GM18505 (cell line): ENCODE results near the gene SEMA5B.

ENCODE experiments used
- ATAC-seq: cut with Tn5 transposase; IDR thresholded peaks from one replicate; pipeline ENCODE4 v1.9.1; 2021; ENCODE audit not compliant: unreplicated experiment
- POLR2A ChIP-seq: IDR thresholded peaks from 4 replicates; pipeline ENCODE4 v1.6.1; 2011; ENCODE audit warnings: borderline replicate concordance; ENCODE audit not compliant: insufficient read depth, insufficient read length; ENCODE audit errors: extremely low read depth

Gene SEMA5B

DNA sequence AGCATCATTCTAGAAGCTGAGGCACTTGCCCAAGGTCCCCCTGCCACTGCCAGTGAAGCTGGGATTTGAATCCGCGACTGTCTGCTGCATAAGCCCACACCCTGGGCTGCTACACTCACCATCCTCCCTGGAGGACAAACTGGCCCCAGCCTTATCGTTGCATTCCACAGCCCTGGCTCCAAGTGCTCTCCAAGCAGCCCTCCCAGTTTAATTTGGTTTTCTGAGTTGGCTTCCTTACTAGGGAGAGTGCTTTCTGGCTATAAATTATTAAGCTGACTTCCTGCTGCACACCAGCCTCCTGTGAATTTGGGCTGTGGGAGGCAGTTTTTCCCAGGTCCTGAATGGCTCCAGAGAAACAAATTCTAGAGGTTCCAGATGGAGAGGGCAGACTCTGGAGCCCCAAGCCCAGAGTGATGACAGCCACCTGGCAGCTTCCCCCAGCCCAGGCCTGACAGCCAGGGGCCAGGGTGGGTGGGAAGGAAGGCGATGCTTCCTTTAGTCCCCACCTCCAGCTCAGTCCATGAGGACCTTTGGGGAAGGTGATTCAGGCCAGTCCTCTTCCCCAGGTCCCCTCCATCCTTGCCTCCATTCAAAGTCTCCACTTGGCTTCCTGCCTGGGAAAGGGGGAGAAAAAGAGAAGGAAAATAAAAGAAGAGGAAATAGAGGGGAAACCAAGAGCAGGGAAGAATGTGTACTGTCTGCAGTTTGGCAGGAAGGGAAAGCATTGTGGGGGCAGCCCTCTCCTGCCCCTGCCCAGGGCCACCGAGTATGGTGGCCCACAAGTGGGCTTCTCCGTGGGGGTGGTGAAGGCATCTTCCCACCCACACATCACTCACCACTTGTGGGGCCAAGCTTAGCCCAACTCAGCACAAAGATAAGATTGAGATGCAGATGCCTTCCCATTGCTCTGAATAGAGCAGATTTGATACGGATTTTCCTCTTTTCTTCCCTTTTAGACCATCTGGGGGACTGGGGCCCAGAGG lies 69.6 kb downstream of the SEMA5B start:
- no peak for TF ChIP-seq POLR2A
- no peak for ATAC-seq

DNA sequence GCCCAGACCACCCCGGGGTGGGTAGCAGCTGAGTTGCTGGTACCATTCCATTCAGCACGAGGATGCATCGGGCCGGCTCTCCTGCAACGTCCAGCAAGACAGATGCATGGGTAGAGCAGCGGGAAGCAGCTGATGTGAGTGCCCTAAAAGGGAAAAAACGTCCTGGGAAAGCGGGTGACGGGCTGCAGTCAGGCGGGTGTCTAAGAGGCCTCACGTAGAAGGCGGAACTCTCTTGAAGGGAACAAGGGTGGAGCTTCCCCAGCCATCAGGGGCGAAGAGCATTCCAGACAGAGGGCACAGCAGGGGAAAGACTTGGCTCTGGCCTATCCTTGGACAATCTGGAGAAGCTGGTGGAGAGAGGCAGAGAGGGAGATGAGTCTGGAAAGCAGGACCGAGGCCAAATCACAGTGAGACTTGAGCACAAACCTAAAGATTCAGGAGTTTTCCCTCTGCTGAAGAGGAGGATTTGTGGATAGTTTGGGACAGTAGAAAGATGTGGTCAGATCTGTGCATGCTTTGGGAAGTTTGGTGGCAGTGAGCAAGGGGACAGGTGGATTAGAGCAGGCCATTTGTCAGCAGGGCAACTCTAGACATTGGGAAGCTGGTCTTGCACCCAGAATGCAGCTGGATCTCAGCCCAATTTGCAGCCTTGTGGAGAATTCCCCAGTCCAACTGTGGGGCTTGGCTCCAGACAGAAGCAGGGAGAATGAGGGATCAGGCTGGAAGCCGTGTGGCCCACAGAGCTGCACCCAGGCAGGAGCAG lies 70.7 kb downstream of the SEMA5B start:
- no peak for ATAC-seq
- no peak for TF ChIP-seq POLR2A

DNA sequence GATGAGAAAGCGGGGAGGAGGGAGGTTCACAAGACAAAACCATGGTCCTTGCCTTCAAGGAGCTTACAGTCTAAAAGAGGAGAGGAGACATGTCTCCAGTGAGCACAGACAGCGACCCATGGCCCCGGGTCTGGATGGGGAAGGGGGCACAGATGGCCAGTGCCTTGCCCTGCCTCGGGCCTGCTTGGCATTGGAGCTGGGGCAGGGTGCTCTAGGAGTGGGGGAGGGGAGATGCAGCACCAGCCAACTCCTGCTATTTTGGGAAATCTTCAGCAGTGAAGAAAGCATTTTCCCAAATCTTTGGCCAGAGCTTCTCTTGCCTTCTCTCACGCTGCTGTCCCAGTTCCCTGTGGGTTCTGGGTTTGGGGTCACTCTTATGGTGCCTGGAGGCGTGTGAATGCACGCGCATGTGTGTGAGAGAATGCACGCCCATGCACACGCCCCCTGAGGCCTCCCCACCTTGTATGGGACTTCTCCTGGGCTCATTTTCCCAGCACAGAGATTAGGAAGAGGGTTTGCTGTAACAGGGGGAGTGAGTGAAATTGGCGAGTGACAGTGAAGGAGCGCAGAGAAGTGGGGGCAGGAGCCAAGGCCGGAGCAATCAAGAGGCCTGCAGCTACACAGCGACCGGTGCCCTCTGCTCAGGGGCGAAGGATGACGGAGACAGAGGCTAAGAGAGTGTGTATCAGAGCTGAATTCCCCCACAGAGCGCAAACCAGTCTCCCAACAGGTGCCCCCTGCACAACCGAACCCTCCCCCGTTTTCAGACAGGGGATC lies 71.5 kb downstream of the SEMA5B start:
- ATAC-seq, result no peak
- no peak for TF ChIP-seq POLR2A

DNA sequence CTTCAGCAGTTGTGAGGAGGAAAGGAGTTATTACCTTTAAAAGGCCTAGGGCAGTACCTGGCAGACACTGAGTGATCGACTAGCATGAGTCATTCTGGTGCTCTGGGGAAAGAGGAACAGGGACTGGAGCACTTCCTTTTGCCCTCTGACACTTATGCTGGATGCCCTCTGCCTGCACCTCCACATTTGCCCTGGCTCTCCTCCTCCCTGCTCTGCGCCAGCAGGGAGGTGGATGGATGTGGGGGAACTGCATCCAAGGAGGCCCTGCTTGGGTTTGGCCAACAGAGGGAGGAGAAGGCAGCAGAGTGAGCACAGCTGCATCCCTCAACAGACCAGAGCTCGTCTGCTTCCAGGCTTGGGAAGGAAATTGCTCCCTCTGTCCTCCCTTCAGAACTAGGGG lies 75.0 kb downstream of the SEMA5B start:
- no peak for TF ChIP-seq POLR2A
- peak; percentile 59 for ATAC-seq

DNA sequence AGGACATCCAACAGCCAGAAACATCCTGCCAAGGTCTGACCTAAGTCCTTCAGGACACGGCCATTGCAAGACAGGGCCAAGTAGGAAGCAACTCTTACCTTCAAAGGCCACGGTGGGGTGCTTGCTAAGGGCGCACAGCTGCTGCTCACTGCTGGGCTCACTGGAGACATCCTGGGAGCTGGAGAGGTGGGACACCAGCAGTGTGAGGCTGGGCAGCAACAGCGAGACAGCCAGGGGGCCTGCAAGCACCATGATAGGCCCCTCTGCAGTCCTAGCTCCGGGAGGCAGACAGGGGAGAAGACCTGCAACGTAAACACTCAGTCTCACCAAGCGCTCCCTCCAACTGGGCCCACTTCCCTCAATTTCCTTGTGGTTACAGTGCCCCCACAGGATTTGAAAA lies 79.2 kb downstream of the SEMA5B start:
- no peak for TF ChIP-seq POLR2A
- no peak for ATAC-seq

DNA sequence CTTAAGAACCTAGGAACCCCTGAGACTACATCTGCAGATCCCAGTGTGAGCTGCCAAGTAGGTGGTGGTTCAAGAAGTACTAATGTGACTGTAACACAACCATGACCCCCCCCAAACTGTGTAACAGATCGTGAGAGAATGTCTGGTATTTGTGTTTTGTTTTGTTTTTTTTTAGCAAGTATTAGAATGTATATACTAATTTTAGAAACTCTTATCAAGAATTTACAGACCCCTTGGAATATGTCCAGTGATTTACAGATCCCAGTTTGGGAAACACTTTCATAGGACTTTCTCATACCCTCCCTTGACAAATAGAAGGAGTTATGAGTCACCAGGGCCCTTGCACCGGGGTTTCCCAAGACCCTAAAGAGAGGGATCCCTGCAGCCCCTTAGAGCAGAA lies 79.8 kb downstream of the SEMA5B start:
- no peak for ATAC-seq
- no peak for TF ChIP-seq POLR2A

DNA sequence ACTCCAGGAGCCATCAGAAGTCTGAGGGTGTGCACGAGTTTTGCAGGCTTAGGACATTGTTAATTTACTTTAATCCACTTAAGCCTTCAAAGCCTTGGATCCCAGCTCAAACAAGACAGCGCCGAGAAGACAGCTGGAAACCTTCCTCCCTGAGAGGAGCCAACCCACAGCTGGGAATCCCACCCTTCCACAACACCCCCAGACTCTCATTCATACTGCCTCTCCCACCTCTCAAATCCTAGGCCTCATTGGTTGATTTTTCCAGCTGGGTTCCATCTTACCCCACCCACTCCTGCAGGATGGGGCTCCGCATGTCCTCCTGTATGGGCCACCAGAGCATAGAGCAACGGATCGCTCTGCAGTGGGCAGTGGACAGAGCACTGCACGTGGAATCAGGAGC lies 80.4 kb downstream of the SEMA5B start:
- no peak for TF ChIP-seq POLR2A
- ATAC-seq, result no peak

DNA sequence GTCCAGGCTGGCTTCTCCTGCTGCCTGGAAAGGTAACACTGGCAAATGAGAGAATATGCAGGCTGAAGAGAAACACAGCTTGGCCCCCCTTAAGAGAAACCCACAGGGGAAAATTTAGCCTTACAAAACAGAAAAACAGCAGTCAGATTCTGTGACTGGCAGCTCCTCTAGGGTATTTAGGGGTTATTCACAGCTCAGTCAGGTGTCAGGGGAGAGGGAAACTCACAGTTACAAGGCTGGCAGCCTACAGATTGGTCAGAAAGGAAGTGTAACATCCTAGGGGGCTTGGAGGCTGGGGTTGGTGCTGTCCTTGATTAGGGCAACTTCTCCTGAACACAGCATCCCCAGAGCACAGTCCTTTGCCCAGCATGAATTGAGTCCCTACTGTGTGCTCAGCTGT lies 81.4 kb downstream of the SEMA5B start:
- no peak for TF ChIP-seq POLR2A
- ATAC-seq, result no peak

DNA sequence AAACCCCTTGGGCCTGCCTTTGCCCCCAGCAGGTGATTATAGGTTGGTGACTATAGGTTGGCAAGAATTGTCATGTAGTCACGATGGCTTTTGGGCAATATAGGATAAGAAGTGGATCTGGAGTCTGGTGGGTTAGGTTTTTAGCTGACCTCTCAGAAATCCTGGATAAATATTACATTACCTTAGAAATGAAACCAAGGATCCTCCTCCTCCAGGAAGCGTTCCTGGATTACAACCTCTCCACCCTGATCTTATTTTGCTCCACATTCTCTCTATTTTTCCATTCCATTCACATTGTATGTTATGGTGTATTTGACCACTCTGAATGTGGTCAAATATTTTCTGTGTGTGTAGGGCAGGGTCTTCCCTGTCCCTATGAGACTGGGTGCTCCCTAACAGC lies 82.3 kb downstream of the SEMA5B start:
- no peak for TF ChIP-seq POLR2A
- no peak for ATAC-seq

DNA sequence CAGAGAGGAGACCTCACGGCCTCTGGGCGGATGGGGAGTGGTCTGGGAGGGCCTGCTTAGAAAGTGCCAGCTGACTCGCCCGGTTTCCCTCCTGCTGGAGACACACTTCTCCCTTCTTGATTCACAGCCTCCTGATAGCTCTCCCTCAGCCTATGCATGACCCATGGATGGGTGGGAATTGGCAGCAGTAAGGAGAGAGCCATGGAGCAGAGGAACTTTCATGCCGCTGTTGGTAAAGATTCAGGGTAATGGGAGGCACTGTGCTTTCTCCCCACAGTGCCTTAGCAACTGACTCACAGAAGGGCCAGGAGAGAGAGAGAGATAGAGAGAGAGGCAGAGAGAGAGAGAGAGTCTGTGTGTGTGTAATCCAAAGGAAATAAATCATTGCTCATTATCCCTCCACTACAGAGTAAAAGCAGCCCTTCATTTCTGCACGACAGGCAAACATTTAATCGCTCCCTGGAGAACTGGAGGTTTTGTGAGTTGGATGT lies 82.8 kb downstream of the SEMA5B start:
- ATAC-seq, result no peak
- no peak for TF ChIP-seq POLR2A

DNA sequence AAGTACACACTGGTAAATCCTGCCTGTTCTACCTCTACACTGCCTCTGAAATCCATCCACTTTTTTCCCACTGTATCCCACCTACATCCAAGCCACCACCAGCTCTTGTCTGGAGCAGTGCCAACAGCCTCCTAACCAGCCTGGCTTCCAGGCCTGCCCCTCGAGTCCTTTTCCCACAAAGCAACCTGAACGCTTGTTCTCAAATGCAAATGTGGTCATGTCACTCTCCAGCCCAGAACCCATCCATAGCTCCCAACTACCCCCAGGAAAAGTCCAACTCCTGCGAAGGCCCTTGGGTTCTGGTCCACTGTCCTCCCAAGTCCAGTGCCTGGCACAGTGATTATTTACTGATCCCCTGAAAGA lies 83.8 kb downstream of the SEMA5B start:
- TF ChIP-seq POLR2A, result no peak
- ATAC-seq, result no peak

DNA sequence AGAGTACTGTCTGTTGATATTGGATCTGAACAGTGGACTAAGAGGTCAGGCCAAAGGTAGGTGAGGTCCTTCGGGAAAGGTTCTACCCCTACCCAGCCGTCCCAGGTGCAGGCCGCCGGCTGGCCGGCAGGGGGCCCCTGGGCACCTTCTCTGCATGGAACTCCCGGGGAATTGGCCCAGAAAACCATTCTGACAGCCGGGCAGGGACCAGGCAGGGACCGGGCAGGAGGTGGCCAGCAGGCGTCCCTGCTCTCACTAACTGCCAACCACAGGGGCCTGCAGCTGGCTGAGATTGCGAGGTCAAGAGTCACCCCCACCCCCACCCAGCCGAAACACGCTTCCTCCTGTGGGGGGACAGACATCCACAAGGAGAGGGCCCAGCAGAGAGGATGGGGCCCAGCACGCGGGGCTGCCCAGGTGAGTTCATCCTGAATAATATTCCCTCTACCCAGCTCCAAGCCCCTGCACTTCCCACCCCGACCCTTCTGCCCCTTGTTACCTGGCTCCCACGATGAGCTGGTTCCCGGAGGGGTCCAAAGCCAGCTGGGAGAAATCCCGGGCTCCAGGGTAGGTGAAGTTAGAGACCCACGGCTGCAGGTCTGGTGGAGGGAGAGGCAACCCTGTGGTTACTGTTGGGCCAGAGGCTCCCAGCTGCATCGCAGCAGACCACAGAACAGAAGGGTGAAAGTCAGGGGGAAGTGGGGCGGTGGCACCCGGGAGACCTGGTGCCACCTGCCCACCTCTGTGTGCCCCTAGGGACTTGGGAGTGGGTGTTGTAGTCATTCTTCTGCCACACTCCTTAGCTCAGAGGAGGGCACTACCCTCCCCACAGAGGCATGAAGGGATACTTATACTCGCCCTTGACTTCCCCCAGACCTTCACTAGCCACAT lies 84.4 kb downstream of the SEMA5B start:
- ATAC-seq, result no peak

More for the DNA sequence above, 84.4 kb downstream of the SEMA5B start:
- TF ChIP-seq POLR2A, result no peak
